Retina (tissue), 1 donor: ENCODE results near the gene FIBP.

Source experiments
- DNase-seq: peaks from one replicate; pipeline ENCODE4 v3.0.0-alpha.2; 2016

Gene FIBP

DNA sequence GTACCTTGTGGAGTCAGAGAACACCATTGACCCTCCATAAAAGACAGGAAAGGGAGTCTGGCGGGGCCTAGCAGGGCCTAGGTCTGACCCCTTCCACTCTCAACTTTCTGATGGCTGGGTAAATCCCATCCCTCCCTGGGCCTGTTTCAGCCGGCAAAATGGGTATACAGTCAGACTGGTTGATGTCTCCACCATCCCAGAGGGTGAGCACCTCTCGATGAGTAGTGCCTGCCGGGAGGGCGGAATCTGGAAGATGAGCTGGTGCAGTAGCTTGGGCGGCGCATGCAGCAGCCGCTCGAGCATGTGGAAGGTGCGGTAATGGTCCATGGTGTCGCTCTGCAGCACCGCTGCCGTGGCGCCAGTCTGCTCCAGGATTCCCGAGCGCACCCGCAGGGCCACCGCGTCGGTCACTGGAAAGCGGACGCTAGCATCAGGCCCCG lies 528 bp downstream of the FIBP start:
- no peak for DNase-seq

DNA sequence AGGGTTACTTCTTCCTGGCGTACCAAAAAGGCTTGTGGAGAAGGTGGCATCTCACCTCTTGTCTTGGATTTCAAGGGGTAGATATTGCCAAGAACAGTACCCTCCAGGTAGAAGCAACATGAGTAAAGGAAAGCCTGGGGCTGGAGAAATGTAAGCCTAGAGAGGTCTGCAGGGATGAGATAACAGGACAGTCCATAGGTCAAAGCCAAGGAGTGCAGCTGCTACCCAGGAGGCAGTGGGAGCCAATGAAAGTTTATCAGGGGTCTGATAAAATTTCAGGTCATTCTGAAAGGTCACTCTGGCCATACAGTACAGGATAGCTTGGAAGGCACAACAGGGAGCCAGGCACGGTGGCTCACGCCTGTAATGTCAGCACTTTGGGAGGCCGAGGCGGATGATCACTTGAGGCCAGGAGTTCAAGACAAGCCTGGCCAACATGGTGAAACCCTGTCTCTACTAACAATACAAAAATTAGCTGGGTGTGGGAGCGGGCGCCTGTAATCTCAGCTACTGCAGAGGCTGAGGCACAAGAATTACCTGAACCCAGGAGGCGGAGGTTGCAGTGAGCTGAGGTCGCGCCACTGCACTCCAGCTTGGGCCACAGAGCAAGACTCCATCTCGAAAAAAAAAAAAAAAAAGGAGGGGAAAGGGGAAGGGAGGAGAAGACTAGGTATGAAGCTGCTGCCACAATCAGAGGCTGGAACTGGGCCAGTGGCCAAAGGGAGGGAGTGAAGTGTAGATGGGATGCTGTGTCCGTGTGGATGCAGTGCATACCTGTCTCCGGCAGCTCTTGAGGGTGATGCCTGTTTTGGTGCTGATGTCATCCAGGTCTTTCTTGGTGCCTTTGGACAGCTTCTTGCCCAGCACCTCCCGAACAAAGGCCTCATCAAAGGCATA lies 1.2 kb downstream of the FIBP start:
- no peak for DNase-seq

DNA sequence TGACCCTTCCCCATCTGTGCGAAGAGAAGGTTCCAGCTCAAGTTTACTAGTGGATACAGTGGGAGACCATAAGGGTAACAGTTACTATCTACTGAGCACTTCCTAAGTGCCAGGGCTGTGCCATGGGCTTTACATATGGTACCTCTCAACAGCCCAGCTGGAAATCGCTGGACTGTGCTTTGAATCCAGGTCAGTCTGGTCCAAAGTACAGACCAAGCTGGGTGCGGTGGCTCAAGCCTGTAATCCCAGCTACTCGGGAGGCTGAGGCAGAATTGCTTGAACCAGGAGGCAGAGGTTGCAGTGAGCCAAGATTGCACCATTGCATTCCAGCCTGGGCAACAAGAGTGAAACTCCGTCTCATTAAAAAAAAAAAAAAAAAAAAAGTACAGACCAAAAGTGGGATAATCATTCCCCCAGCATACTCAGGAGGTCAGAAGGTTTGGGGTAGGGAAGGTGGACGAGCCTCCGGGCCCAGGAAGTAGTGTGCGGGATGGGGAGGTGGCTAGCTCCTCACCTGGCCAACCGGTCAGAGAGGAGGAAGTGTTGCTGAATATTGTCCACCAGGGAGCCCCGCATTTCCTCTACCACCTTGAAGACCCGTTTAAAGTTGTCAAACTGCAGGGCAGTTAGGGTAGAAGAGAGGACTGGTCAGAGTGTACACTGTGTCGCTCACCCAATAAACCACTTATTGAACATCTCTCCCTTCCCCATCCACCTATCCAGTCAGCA lies 2.3 kb downstream of the FIBP start:
- DNase-seq: no peak

DNA sequence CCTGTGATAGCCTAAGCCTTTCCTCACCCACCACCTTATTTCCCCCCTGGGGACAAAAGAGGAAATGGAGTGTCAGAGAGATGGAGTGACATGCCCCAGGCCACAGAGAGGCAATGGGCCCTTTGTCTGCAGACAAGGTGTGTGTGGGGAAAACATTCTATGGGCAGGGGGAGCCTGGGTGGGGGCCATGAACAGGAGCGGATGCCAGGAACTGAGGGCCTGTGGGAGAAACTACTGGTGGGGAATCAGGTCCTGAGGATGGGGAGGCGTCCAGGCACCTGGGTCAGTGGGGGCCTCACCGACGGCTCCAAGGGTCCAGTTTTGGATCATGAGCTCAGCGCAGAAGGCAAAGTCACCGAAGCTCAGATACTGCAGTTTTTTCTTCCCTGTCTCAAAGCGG lies 3.0 kb downstream of the FIBP start:
- DNase-seq: no peak

DNA sequence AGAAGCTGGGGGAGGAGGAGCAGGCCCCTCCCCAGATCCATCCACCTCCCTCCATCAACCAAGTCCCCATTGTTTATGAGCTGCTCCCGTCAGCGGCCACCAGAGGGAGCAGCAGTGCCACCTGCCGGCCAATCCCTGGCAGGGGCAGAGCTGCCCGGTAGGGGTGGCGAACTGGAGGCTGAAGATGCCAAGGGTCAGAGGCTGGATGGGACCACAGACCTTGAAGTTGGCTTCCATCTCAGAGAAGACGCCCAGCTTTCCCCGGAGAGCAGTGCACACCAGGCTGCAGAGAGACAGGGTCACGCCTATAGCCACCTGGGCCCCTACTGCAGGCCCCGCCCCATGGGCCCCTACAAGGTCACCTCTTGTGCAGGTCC lies 3.6 kb downstream of the FIBP start:
- peak; percentile 85 for DNase-seq

DNA sequence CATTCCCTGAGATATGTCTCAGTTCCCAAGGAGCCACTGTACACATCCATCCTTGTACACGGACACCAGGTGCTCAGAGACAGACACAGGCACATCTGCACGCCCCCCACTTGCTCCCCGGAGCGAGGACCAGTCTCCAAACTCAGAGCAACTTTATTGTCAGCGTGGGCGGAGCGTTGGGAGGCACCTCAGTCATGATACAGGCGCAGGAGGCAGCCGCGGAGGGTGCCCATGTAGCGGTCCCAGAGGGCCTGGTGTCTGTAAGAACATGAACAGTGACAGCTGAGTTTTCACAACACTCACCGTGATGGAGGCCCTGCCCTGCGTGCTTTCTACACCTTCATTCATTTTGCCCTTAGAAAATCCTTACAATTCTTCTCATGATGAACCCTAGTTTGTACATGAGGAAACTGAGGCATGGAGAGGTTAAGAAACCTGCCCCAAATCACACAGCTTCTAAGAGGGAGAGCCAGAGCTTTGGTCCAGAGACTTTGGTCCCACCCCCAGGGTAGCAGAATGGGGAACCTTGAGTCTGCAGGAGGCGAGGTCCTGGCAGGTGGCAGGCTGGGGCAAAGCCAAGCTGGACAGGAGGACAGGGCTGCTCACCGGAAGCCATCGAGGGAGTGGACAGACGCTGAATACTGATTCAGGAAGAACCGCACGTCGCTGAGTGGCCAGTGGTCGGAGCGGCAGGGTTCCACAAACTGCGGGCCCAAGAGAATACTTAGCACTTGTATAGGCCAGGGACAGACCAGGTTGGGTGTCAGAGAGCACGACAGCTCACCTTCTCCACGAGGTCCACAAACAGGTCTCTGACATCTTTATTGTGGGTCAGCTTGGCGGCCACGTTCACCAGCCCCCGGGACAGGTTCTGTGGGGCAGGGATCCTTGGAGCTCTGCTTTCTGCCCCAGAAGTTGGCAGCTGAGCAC lies 4.2 kb downstream of the FIBP start:
- DNase-seq: no peak

DNA sequence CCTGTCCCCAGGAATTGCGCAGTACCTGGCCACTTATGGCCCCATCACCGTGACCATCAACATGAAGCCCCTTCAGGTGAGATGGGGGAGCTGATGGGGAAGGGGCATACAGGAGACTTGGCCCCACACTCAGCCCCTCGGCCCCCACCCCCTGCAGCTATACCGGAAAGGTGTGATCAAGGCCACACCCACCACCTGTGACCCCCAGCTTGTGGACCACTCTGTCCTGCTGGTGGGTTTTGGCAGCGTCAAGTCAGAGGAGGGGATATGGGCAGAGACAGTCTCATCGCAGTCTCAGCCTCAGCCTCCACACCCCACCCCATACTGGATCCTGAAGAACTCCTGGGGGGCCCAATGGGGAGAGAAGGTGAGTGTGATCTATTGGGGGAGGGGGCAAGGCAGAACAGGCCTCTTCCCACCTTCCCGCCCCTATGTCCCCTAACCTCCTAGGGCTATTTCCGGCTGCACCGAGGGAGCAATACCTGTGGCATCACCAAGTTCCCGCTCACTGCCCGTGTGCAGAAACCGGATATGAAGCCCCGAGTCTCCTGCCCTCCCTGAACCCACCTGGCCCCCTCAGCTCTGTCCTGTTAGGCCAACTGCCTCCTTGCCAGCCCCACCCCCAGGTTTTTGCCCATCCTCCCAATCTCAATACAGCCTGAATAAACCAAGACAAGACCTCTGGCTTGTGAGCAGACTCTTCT lies 5.1 kb downstream of the FIBP start:
- DNase-seq: no peak

DNA sequence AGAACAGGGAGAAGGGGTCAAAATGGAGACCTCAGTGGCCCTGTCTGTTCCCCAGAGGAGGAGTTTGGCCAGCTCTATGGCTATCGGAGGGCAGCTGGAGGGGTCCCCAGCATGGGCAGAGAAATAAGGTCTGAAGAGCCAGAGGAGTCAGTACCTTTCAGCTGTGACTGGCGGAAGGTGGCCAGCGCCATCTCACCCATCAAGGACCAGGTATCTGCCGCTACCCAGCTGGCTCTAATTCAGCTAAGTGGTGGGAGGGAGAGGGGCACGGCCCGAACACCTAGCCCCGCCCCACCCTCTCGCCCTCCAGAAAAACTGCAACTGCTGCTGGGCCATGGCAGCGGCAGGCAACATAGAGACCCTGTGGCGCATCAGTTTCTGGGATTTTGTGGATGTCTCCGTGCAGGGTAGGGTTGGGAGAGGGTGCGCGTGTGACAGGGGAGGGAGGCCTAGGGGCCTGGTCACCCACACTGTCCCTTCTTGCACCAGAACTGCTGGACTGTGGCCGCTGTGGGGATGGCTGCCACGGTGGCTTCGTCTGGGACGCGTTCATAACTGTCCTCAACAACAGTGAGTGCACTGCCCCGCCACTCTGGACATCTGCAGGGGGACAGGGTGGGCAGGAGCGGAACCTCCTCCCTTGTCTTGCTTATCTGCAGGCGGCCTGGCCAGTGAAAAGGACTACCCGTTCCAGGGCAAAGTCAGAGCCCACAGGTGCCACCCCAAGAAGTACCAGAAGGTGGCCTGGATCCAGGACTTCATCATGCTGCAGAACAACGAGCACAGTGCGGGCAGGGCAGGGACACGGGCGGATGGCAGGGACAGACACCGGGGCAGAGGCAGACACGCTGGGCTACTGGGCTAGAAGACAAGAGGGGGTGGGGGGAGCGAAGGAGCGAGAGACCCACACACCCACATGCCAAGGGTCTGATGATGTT lies 5.9 kb downstream of the FIBP start:
- no peak for DNase-seq

DNA sequence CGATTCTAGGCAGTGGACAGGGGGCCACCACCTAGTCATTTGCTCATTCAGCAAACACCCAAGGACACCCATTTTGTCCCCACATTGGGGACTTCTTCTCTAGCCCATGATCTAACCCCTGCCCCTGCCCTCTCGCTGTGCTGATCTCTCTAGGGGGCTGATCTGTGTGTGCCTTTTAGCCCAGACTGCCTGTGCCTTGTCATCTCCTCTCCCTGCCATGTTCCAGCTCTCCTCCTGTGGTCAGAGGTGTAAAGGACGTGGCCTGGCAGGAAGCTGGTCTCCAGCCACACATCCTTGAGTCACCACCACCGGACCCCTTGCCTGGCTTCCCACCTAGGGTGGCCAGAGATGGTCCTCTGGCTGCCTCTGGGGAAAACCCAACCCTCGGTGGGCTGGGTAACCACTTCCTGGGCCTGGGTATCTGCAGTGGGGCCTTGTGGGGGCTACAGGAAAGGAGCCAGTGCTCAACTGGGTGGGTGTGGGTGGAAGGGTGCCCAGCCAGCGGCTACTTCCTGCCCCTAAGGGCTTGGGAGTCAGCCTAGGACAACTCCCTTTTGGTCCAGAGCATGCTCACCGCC lies 7.3 kb downstream of the FIBP start:
- DNase-seq: no peak

DNA sequence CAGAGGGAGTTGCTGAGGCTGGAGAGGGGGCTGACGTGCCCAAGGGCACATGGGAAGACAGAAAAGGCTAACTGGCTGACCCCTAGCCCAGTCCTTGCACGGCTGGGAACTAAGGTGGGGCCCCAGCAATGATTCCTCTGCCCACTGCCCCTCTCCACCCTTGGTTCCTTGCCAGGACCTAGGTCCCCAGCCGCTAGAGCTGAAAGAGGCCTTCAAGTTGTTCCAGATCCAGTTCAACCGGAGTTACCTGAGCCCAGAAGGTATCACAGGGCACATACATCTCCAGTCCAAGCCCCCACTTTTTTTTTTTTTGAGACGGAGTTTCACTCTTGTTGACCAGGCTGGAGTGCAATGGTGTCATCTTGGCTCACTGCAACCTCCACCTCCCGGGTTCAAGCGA lies 8.2 kb downstream of the FIBP start:
- no peak for DNase-seq

DNA sequence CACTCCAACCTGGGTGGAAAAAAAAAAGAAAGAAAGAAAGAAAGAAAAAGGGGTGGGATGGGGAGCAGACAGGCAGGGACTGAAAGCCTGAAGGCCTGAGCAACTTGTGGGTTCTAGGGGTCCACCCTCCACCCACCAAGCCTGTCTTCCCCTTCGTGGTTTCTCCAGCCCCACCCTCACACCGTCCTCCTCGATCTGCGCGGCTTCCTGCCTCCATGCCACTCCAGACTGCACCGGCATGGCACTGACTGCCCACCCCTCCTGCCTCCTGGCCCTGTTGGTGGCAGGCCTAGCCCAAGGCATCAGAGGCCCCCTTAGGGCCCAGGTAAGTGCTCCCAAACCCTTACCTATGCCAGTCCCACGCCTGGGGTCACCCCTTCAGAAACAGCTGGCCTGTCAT lies 8.7 kb downstream of the FIBP start, which contains the start of gene CTSW:
Gene CTSW (plus strand): TSS at position 221 of the 400 bp plus-strand sequence. CDS start 18 bp downstream, at position 239.
- DNase-seq: no peak

DNA sequence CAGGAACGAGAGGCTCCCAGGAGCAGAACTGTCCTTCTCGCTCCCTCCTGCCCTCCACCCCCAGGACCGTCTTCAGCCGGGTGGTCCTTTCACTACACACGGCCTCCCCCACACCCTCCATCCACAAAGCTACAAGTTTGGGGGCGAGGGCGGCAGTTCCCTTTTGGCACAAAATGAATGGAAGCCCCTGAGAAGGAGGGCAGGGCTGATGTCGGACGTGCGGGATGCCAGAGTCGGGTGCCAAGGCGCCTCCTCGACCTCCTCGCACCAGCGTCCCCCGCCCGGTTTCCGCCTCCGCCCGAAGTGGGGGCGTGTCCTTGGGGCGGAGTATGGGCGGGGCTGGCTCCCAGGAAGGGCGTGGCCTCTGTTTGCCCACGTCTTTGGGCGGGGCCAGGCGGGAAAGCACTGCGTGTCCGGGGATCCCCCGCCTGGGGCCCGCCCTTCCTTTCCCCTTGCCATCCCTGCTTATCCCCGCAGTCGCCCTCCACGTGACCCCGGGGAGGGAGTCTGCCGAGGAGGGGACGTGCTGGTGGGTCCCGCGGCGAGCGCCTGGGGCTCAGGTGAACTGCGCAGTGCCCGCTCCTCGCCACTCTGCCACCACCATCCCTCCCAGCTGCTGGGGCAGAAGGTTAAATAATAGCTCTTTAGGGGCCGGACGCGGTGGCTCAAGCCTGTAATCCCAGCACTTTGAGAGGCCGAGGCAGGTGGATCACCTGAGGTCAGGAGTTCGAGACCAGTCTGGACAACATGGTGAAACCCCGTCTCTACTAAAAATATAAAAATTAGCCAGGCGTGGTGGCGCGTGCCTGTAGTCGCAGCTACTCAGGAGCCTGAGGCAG lies 14.7 kb downstream of the FIBP start:
- DNase-seq: peak; percentile 97

DNA sequence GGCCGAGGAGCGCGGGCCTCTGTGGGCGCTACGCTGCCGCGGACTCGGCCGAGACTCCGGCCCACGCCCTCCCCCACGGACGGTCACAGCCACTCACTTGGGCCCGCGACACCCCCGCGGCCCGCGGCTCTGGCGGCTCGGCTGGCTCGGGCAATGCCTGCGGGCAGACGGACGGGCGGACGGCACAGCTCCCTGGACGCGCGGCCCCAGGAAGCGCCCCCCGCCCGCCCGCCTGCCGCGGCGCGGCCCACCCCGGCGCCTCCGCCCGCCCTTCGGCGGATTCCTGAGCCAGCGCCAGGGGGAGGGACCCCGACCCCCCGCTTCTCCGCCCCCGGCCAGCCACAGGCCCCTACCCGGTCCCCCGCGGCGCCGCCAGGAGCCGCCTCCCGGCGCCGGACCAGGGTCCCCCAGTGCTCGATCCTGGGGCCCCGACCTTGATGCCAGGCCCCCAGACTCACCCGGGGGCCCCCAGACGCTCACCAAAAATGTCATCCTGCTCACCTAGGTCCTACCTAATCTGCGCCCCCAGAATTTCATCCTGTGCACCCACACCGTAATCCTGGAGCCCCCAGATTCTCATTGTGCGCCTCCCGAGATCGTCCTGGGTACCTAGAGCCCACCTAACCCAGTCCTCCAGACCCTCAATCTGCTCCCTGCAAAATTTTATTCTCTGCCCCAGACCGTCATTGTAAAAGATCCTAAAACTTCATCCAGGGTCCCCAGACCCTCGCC lies 15.5 kb downstream of the FIBP start, which contains the start of gene EFEMP2:
Gene EFEMP2 (minus strand): TSS at position 215 of the 732 bp plus-strand sequence. CDS start 446 bp downstream, outside the sequence.
- no peak for DNase-seq

DNA sequence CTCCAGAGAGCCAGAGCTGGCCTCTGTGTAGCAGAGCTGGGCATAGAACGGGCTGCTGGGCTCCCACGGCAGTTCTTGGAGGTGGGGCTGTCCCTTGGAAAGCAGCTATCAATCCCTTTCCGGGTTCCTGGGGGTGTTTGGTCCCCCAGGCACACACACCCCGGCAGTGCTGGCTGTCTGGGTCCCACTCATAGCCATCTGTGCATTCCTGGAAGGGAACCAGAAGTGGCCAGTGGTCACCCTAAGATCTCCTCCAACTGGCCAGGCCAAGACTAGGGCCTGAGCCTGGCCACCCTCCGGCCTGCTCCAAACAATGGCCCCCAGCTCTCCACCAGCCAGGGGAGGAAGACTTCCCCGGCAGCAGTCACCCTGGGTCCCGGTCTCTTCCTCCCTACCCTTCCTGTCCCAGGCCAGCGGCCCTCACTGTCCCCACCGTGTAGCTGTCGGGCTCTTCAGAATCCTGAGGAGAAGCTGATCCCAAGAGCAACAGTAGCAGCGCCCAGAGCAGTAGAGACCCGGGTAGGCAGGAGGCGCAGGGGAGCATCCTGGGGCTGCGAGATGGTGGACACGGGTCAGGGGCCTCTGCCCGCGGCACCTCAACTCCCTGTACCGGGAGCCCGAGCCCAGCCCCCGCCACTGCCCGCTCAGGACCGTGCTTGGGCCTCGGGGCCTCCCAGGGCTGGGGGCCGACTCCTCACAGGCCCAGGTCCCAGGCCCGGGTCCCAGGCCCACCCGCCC lies 16.3 kb downstream of the FIBP start:
- peak; percentile 63 for DNase-seq

DNA sequence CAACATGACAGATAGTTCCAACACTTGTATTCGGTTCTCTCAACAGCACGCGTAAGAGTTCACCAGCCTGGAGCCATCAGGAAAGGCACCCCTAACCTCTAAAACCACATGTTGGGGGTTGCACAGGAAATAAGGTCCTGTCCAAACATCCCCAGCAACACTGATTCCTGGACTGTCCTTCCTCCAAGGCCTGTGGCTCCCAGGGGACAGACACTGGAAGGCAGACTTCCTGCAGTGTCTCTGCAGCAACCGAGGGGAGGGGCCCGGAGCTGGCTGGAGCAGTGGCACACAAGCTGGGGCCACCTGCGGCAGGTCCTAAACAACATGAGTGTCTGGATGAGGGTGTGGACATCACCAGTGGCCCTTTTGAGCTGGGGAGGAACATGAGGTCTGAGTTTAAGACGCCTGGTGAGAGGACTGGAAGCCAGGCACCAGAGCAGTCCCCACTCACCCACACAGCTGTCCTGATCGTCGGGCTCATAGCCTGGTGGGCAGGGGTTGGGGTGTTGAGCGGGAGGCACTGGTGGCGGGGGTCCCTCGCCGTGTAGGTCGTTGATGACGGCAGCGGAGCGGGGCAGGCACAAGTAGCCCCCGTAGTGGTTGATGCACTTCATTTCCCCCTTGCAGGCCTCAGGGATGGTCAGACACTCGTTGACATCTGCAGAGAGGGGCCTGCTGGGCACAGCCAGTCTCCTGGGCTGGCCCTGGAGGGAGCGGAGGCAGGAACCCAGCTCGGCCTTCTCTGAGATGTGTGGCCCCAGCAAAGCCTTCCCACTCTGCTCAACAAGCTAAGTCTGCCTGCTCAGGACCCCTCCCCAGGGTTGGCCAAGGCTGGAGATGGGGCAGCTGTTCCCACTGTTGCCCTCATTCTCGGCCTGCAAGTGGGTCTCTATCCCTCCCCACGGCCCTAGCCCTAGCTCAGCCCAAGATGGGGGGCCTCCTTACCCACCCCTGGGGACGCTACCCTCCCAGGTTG lies 17.3 kb downstream of the FIBP start:
- DNase-seq: peak; percentile 16

DNA sequence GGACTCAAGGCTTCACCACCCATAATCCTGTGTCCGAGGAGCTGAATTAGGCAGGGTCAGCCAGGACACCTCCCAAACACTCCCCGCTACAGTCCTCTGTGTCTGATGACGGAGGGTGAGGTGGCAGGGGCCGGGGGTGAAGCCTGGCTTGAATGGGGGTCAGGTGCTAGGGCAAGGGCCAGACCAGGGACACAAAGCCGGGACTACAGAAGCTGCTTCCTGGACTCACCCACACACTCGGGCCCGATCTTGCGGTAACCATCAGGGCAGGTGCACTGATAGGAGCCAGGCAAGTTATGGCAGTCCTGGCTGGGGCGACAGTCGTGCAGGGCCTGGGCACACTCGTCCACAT lies 18.0 kb downstream of the FIBP start:
- no peak for DNase-seq
